Neural cell (in vitro differentiated cells): ENCODE measurements around the gene HUS1B.

Experiments used
- CTCF ChIP-seq: fragments of 450-650 bp; IDR thresholded peaks from 2 replicates; pipeline ENCODE4 v1.5.1; 2014; ENCODE audit warnings: antibody characterized with exemption, mild to moderate bottlenecking, moderate library complexity; ENCODE audit not compliant: poor library complexity, severe bottlenecking
- EZH2 ChIP-seq: fragments of 200-600, 300-800 bp; shearing (Covaris generic), sonication (generic); IDR thresholded peaks from 2 replicates; pipeline ENCODE4 v1.6.1; 2014; ENCODE audit warnings: antibody characterized with exemption, low read length, borderline replicate concordance, mild to moderate bottlenecking; ENCODE audit not compliant: insufficient read depth, poor library complexity, severe bottlenecking
- RAD21 ChIP-seq: fragments of 450-650 bp; conservative IDR thresholded peaks from 2 replicates; pipeline ENCODE4 v1.6.1; 2014; ENCODE audit warnings: antibody characterized with exemption, mild to moderate bottlenecking, moderate library complexity
- SMC3 ChIP-seq: fragments of 450-650 bp; conservative IDR thresholded peaks from 2 replicates; pipeline ENCODE4 v1.6.1; 2014; ENCODE audit warnings: antibody characterized with exemption, mild to moderate bottlenecking, moderate library complexity; ENCODE audit not compliant: poor library complexity

- TF ChIP-seq SMC3 (no peak), CTCF (no peak), EZH2 (no peak), RAD21 (no peak)
These were observed 2.8 kb downstream of the HUS1B start for GRCh38 chr6:654136-654535.
